ENCODE data around the gene UCK2.

- TF ChIP-seq POLR2A (IDR thresholded peaks at IDR 0.05; ENCODE audit: low read depth, low read length) (no peak), ESRRA (IDR thresholded peaks at IDR 0.05; ENCODE audit: low read length) (no peak), CTCF (IDR thresholded peaks at IDR 0.05 in 2 of 3, conservative IDR thresholded peaks at IDR 0.05 in 1 of 3; ENCODE audit: control insufficient read depth in 2 of 3, extremely low read depth in 1 of 3, insufficient read depth in 1 of 3, low read depth in 3 of 3, low read length in 3 of 3) (no peak), JUND (IDR thresholded peaks at IDR 0.05; ENCODE audit: low read depth, low read length) (no peak), RELA (IDR thresholded peaks at IDR 0.05; ENCODE audit: borderline replicate concordance, partially characterized antibody) (no peak), FOXM1 (IDR thresholded peaks at IDR 0.05; ENCODE audit: low read depth, low read length) (no peak), NRF1 (conservative IDR thresholded peaks at IDR 0.05; ENCODE audit: low read depth, low read length) (no peak), POLR2AphosphoS5 (IDR thresholded peaks at IDR 0.05; ENCODE audit: low read length) (no peak), SIN3A (IDR thresholded peaks at IDR 0.05; ENCODE audit: low read depth, low read length) (no peak)
These were observed 33.5 kb upstream of the UCK2 start for GRCh38 chr1:165793951-165794350.
